Neural cell (in vitro differentiated cells): ENCODE results near the gene CD300C.

Experiments
- EP300 ChIP-seq: fragments of 450-650 bp; conservative IDR thresholded peaks from 2 replicates; pipeline ENCODE4 v1.6.1; 2014; ENCODE audit warnings: antibody characterized with exemption, mild to moderate bottlenecking, moderate library complexity; ENCODE audit not compliant: poor library complexity, severe bottlenecking
- EZH2 ChIP-seq: fragments of 200-600, 300-800 bp; shearing (Covaris generic), sonication (generic); IDR thresholded peaks from 2 replicates; pipeline ENCODE4 v1.6.1; 2014; ENCODE audit warnings: antibody characterized with exemption, low read length, borderline replicate concordance, mild to moderate bottlenecking; ENCODE audit not compliant: insufficient read depth, poor library complexity, severe bottlenecking
- MXI1 ChIP-seq: fragments of 450-650 bp; conservative IDR thresholded peaks from 2 replicates; pipeline ENCODE4 v1.6.1; 2014; ENCODE audit warnings: antibody characterized with exemption, mild to moderate bottlenecking; ENCODE audit not compliant: poor library complexity, severe bottlenecking
- POLR2AphosphoS5 ChIP-seq: IDR thresholded peaks from 2 replicates; pipeline ENCODE4 v1.6.1; 2012
- RAD21 ChIP-seq: fragments of 450-650 bp; conservative IDR thresholded peaks from 2 replicates; pipeline ENCODE4 v1.6.1; 2014; ENCODE audit warnings: antibody characterized with exemption, mild to moderate bottlenecking, moderate library complexity
- SMC3 ChIP-seq: fragments of 450-650 bp; conservative IDR thresholded peaks from 2 replicates; pipeline ENCODE4 v1.6.1; 2014; ENCODE audit warnings: antibody characterized with exemption, mild to moderate bottlenecking, moderate library complexity; ENCODE audit not compliant: poor library complexity
- TAF1 ChIP-seq: IDR thresholded peaks from 2 replicates; pipeline ENCODE4 v1.6.1; 2012; ENCODE audit warnings: low read depth
- TF ChIP-seq, protein P1 (sequence below): fragments of 450-650 bp; IDR thresholded peaks from 2 replicates; pipeline ENCODE4 v1.5.1; 2014; ENCODE audit warnings: antibody characterized with exemption, mild to moderate bottlenecking, moderate library complexity; ENCODE audit not compliant: poor library complexity, severe bottlenecking

DNA sequence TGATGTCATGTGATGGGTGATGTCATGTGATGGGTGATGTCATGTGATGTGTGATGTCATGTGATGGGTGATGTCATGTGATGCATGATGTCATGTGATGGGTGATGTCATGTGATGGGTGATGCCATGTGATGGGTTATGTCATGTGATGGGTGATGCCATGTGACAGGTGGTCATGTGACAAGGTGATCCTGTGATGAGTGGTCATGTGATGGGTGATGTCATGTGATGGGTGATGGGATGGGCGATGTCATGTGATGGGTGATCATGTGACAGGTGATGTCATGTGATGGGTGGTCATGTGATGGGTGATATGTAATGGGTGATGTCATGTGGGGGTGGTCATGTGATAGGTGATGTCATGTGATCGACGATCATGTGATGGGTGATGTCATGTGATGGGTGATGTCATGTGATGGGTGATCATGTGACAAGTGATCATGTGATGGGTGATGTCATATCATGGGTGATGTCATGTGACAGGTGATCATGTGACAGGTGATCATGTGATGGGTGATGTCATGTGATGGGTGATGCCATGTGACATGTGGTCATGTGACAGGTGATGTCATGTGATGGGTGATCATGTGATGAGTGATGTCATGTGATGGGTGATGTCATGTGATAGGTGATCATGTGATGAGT is 31.8 kb downstream of the CD300C start:
- TF ChIP-seq, protein P1, sequence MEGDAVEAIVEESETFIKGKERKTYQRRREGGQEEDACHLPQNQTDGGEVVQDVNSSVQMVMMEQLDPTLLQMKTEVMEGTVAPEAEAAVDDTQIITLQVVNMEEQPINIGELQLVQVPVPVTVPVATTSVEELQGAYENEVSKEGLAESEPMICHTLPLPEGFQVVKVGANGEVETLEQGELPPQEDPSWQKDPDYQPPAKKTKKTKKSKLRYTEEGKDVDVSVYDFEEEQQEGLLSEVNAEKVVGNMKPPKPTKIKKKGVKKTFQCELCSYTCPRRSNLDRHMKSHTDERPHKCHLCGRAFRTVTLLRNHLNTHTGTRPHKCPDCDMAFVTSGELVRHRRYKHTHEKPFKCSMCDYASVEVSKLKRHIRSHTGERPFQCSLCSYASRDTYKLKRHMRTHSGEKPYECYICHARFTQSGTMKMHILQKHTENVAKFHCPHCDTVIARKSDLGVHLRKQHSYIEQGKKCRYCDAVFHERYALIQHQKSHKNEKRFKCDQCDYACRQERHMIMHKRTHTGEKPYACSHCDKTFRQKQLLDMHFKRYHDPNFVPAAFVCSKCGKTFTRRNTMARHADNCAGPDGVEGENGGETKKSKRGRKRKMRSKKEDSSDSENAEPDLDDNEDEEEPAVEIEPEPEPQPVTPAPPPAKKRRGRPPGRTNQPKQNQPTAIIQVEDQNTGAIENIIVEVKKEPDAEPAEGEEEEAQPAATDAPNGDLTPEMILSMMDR = no peak
- TF ChIP-seq EZH2 = no peak
- TF ChIP-seq MXI1 = no peak
- TF ChIP-seq POLR2AphosphoS5 = peak; percentile 58
- TF ChIP-seq RAD21 = no peak
- peak; percentile 75 for TF ChIP-seq EP300
- no peak for TF ChIP-seq TAF1
- TF ChIP-seq SMC3 = no peak
